A549 (cell line): ENCODE data around the gene MS4A6A. TPM values are rescaled to one million over a fixed set of nuclear protein-coding genes. Genes with fewer than 3 reads are reported as not detected.

Experiments
- ATAC-seq, 2 experiments: fragments of 200-7000 bp in 1 of 2; fragments of >200 bp in 1 of 2; cut with Nextera tagmentation in 1 of 2; cut with Tn5 transposase in 1 of 2; 3 replicates each; pipeline versions ENCODE4 v1.8.0 to v1.9.1; 2018 to 2020; ENCODE audit warnings: mild to moderate bottlenecking in 1 of 2, moderate library complexity in 1 of 2
- CTCF ChIA-PET: fragments of 300-600 bp; sonication (Branson Sonifier 250); formaldehyde crosslinking; extraction: SDS; loops from one replicate; lab custom pipeline; 2021; ENCODE audit warnings: antibody characterized with exemption, inconsistent platforms; lab: Yijun Ruan, JAX
- POLR2A ChIA-PET: fragments of 350-600 bp; formaldehyde crosslinking; extraction: SDS; loops from one replicate; lab custom pipeline; 2021; ENCODE audit warnings: antibody characterized with exemption, inconsistent platforms; lab: Yijun Ruan, JAX
- DNase-seq, 2 experiments: peaks; one replicate each; pipeline versions ENCODE4 v3.0.0 to v3.0.0-alpha.2; 2011 to 2016; ENCODE audit warnings: low read depth in 1 of 2, low spot score in 1 of 2
- FAIRE-seq: peaks from 2 replicates; lab custom pipeline; 2011; peaks lifted over from hg19 to GRCh38; lab: Jason Lieb, UNC
- H3K27ac ChIP-seq, 2 experiments: fragments of >200 bp; sonication (Bioruptor Twin); formaldehyde crosslinking; 3 replicates each; pipeline ENCODE4 v1.5.1; 2016 to 2017
- H3K4me1 ChIP-seq: fragments of >200 bp; sonication (Bioruptor Twin); formaldehyde crosslinking; 3 replicates; pipeline ENCODE4 v1.6.1; 2016
- H3K4me2 ChIP-seq: fragments of >200 bp; sonication (Bioruptor Twin); formaldehyde crosslinking; 3 replicates; pipeline ENCODE4 v1.6.1; 2016
- H3K4me3 ChIP-seq: fragments of >200 bp; sonication (Bioruptor Twin); formaldehyde crosslinking; 3 replicates; pipeline ENCODE4 v1.5.1; 2016
- H3K9me3 ChIP-seq: fragments of >200 bp; sonication (Bioruptor Twin); formaldehyde crosslinking; 3 replicates; pipeline ENCODE4 v1.6.1; 2016
- CBX8 ChIP-seq: fragments of 200-600 bp; sonication (generic); IDR thresholded peaks from 2 replicates; pipeline ENCODE4 v1.6.1; 2016
- CEBPB ChIP-seq, 2 experiments: fragments of >200 bp in 1 of 2; sonication (Bioruptor Twin) in 1 of 2; formaldehyde crosslinking in 1 of 2; IDR thresholded peaks; 2 replicates each; pipeline ENCODE4 v1.6.1; 2012 to 2016
- CHD2 ChIP-seq: fragments of 150-350 bp; IDR thresholded peaks from 2 replicates; pipeline ENCODE4 v1.6.1; 2014; ENCODE audit warnings: low read length; ENCODE audit not compliant: partially characterized antibody
- EHMT2 ChIP-seq: fragments of 200-600 bp; sonication (generic); IDR thresholded peaks from 2 replicates; pipeline ENCODE4 v1.6.1; 2016; ENCODE audit warnings: antibody characterized with exemption, low read depth, mild to moderate bottlenecking, moderate library complexity
- HDAC2 ChIP-seq: fragments of 200-600 bp; sonication (generic); IDR thresholded peaks from 2 replicates; pipeline ENCODE4 v1.6.1; 2016
- HEYL ChIP-seq: fragments of 250-450 bp; sonication (Bioruptor Pico); IDR thresholded peaks from 2 replicates; pipeline ENCODE4 v1.8.0; 2021; ENCODE audit warnings: mild to moderate bottlenecking, moderate library complexity
- HMGXB4 ChIP-seq: fragments of 250-450 bp; sonication (Bioruptor Pico); IDR thresholded peaks from 2 replicates; pipeline ENCODE4 v1.5.0; 2021; ENCODE audit warnings: mild to moderate bottlenecking, moderate library complexity, borderline replicate concordance
- HOXB13 ChIP-seq: fragments of 250-450 bp; sonication (Bioruptor Pico); IDR thresholded peaks from 2 replicates; pipeline ENCODE4 v1.5.0; 2020; ENCODE audit warnings: low read depth, mild to moderate bottlenecking, moderate library complexity
- HOXB5 ChIP-seq: fragments of 250-450 bp; sonication (Bioruptor Pico); IDR thresholded peaks from 2 replicates; pipeline ENCODE4 v1.5.0; 2020; ENCODE audit warnings: mild to moderate bottlenecking, moderate library complexity
- KDM1A ChIP-seq: fragments of 200-600 bp; sonication (generic); IDR thresholded peaks from 2 replicates; pipeline ENCODE4 v1.6.1; 2016; ENCODE audit warnings: low read depth, mild to moderate bottlenecking
- MAFK ChIP-seq: fragments of 450-650 bp; IDR thresholded peaks from 2 replicates; pipeline ENCODE4 v1.6.1; 2014; ENCODE audit not compliant: partially characterized antibody
- NFE2L2 ChIP-seq: fragments of 150-350 bp; conservative IDR thresholded peaks from 2 replicates; pipeline ENCODE4 v1.6.1; 2014; ENCODE audit warnings: low read length
- NPAS2 ChIP-seq: fragments of 250-450 bp; sonication (Bioruptor Pico); IDR thresholded peaks from 2 replicates; pipeline ENCODE4 v1.8.0; 2022; ENCODE audit warnings: mild to moderate bottlenecking, moderate library complexity, borderline replicate concordance
- NR3C1 ChIP-seq: fragments of >200 bp; sonication (Bioruptor Twin); formaldehyde crosslinking; IDR thresholded peaks from 3 replicates; pipeline ENCODE4 v1.6.1; 2017
- PBX3 ChIP-seq: IDR thresholded peaks from 2 replicates; pipeline ENCODE4 v1.6.1; 2012
- POLR2A ChIP-seq: IDR thresholded peaks from 2 replicates; pipeline ENCODE4 v1.6.1; 2012; ENCODE audit warnings: mild to moderate bottlenecking, low read length
- REST ChIP-seq: fragments of 200-600 bp; sonication (generic); IDR thresholded peaks from 2 replicates; pipeline ENCODE4 v1.6.1; 2016; ENCODE audit warnings: antibody characterized with exemption, mild to moderate bottlenecking, moderate library complexity
- RFX5 ChIP-seq: fragments of 450-650 bp; IDR thresholded peaks from 2 replicates; pipeline ENCODE4 v1.7.1; 2014; ENCODE audit warnings: antibody characterized with exemption, mild to moderate bottlenecking, moderate library complexity
- TFCP2L1 ChIP-seq: fragments of 250-450 bp; sonication (Bioruptor Pico); IDR thresholded peaks from 2 replicates; pipeline ENCODE4 v1.5.0; 2021; ENCODE audit warnings: mild to moderate bottlenecking
- TP53 ChIP-seq: fragments of 250-450 bp; sonication (Bioruptor Pico); IDR thresholded peaks from 2 replicates; pipeline ENCODE4 v1.5.0; 2021; ENCODE audit warnings: mild to moderate bottlenecking, moderate library complexity
- WGBS: methylation state at CpG from one replicate; pipeline ENCODE4 v1.1.6; 2017; ENCODE audit errors: missing lambda C conversion rate; 5-methylcytosine and 5-hydroxymethylcytosine counted together
- polyA plus RNA-seq, 4 experiments: library from polyadenylated mRNA; depleted of rRNA in 3 of 4; stranded (reverse); fragments of >200 nt; fragmentation: RNase III in 1 of 4; extraction: RNeasy Plus Mini Kit Qiagen cat#74134 plus additional on column Dnase treatment in 1 of 4; gene quantifications; 2 replicates in 3 of 4; 3 replicates in 1 of 4; pipeline ENCODE4 v1.2.3, GENCODE V29; 2011 to 2017
- TF ChIP-seq, protein P1 (sequence below): fragments of 150-350 bp; IDR thresholded peaks from 2 replicates; pipeline ENCODE4 v1.6.1; 2014; ENCODE audit warnings: low read depth, mild to moderate bottlenecking, low read length

MS4A6A gene
- polyA plus RNA-seq, 2 of the 4 experiments (the other 2 are of a cell fraction), result not detected

- Histone ChIP-seq H3K27ac (no peak overlapping the region), H3K4me2 (no peak overlapping the region), H3K9me3 (no peaks in the 10 kb centered on the region), H3K4me3 (no peak overlapping the region), H3K4me1 (no peaks in the 10 kb centered on the region)
- DNase-seq (no peak), FAIRE-seq (no peak), ATAC-seq (no peak)
- ChIA-PET POLR2A (no interaction called here), CTCF (interaction anchor here (0.7 to 1.2 kb wide), 2 partner anchors 134 to 343 kb away, joined by 3 to 4 read pairs; no protein-coding TSS in a partner anchor)
- no peak for TF ChIP-seq CEBPB (IDR thresholded peaks at IDR 0.05)
- TF ChIP-seq RFX5, result no peak
These were observed 16.9 kb downstream of the MS4A6A start for GRCh38 chr11:60165951-60166350.

DNA sequence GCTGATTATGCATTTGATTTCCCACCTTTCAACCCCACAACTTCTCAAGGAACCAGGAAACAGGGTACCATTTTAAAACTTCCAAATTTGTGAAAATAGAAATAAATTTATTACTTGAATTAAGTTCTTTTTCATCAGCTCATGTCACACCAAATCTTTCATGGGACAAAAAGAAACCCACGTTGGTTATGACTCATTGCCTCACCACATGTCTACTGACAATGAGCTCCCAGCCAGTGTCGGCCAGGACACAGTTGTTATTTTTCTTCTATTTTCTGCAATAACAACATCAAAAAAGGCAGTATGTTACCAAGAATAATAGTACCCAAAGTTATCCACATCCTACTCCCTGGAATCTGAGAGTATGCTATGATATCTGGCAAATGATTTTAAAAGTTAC, 17.3 kb downstream of the MS4A6A start:
- 2% methylated on average over 2 of the region's 2 CpGs for WGBS
- Histone ChIP-seq H3K4me1 (no peaks in the 10 kb centered on the region), H3K4me3 (no peak overlapping the region), H3K4me2 (no peak overlapping the region), H3K27ac (no peak overlapping the region), H3K9me3 (no peaks in the 10 kb centered on the region)
- FAIRE-seq, result no peak
- DNase-seq, result no peak
- no peak for ATAC-seq
- CTCF ChIA-PET, result interaction anchor here (0.7 to 1.2 kb wide), 2 partner anchors 134 to 343 kb away, joined by 3 to 4 read pairs; no protein-coding TSS in a partner anchor
- TF ChIP-seq PBX3 (no peak), CHD2 (no peak), KDM1A (no peak), HEYL (no peak), HMGXB4 (CRISPR knock-in tag) (no peak), EHMT2 (no peak), HOXB5 (CRISPR knock-in tag) (no peak), MAFK (no peak), REST (no peak), CBX8 (no peak), TFCP2L1 (CRISPR knock-in tag) (no peak), HOXB13 (CRISPR knock-in tag) (no peak), HDAC2 (no peak), TP53 (CRISPR knock-in tag) (no peak), NPAS2 (no peak), NR3C1 (no peak), POLR2A (no peak), NFE2L2 (no peak)
- TF ChIP-seq, protein P1, sequence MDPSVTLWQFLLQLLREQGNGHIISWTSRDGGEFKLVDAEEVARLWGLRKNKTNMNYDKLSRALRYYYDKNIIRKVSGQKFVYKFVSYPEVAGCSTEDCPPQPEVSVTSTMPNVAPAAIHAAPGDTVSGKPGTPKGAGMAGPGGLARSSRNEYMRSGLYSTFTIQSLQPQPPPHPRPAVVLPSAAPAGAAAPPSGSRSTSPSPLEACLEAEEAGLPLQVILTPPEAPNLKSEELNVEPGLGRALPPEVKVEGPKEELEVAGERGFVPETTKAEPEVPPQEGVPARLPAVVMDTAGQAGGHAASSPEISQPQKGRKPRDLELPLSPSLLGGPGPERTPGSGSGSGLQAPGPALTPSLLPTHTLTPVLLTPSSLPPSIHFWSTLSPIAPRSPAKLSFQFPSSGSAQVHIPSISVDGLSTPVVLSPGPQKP, result no peak
- POLR2A ChIA-PET, result no interaction called here
